DMS53 (cell line): Measurements from ENCODE around the gene LRRC45.
A peak's percentile ranks its signal among the peaks of the same experiment; 100 is the strongest.

Experiments used
- DNase-seq: peaks from one replicate; lab custom pipeline; 2025; lab: John Stamatoyannopoulos, UW

LRRC45 gene

DNA sequence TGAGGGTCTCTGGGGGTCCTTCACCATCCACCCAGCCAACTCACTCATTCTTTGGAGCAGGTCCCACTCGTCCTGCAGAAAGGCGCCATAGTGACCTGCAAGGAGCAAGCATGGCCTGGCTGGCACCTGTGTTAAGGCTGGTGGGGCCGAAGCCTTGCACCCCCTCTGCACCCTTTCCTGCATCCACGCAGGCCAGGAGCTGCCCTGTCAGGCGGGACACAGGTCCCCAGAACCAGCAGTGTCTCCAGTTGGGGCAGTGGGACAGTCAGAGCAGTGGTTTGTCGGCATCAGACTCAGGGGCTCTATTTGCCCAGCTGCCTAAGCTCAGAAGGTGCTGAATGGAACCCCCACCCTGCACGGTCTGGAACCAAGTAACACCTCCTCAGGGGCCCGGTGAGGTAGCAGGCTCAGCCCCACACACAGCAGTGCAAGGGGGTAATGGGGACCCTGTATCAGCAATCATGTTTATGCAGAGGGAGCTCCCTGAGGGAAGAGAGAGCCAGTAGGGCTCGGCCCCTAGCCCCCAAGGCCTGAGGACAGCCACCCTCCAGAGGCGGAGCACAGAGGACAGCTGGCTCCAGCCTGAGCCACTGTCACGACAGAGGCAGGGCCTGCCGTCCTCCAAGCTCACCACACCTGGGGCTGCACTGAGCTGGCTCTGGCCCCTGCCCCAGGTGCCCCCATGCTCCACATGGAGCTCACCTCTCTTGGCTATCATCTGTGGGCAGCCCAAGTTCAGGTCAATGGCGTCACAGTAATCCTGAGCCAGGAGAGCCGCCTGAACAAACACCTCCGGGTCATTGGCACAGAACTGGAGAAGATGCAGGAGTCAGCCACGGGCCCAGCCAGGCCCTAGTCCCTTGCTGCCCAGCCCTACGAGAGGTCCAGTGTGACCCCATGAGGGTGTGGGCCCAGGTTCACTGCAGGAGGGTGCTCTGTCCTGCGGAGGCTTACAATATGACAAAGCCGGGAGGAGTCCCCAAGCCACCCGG is 40.6 kb downstream of the LRRC45 start:
- DNase-seq = no peak

DNA sequence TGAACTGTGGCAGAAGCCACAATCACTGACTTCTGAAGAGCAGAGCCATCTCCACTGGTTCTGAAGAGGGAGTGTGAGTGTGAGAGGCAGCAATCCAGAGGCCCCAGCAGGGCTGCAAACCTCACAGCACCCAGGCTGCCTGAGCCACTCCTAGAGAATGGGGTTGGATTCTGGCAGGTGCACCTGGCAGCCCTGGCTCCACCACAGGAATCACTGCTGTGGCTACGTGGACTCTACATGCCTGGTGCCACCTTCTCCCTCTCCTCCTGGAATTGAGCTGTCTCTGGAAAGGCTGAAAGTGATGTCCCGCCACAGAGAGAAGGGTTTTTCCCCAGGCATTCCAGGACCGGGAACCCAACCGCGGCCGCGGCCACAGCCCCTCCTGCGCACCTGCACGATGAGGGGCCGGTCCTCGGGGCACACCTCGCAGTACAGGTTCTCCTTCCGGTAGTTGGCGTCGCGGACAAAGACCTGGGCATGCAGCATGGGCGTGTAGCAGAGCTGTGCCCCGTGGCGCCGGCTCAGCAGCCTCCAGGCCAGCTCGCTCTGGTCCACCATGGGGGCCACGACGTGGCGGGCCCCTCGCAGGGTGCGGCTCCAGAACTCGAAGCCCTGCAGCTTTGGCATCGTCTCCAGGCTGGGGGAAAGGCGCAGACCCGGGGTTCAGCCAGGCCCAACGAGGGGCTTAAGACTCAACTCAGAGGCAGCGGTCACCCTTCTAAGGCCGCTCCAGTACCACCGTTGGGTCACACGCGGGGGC is 41.5 kb downstream of the LRRC45 start:
- peak; percentile 88 for DNase-seq

- DNase-seq = peak; percentile 80
These were observed 42.1 kb downstream of the LRRC45 start for GRCh38 chr17:82065193-82065637.

DNA sequence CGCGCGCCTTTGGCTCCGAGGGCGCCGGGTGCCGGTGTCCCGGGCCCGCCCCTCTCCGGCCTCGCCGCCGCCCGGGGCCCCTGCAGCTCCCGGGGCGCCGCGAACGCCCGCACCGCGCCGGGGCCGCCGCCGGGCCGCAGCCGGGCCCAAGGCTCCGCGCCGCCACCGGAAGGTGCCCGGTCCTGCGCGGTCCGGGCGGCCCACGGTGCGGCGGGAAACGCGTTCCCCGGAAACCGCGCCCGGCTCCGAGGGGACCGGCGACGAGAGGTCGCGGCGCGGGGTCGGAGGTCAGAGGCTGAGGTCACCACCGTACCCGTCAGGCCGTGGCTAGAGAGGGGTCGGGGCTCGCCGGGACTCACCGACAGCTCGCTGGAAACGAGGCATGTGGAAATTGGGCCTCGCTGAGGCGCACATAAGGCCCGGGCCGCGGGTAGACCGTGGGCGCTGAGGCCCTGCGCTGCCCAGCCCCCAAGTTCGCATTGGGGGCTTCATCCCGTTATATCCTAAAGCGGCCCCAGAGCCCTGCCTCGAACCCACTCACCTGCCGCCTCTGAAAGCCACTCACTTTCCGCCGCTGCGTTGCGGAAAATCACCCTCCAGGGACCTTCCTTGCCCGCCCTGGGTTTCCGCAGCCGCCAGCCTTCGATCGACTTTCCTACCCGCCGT is 42.7 kb downstream of the LRRC45 start, which contains the start of gene DUS1L:
DUS1L (minus strand) TSS at position 167 of the 666 bp plus-strand sequence. CDS start 745 bp downstream, outside the sequence.
- DNase-seq = peak; percentile 84

DNA sequence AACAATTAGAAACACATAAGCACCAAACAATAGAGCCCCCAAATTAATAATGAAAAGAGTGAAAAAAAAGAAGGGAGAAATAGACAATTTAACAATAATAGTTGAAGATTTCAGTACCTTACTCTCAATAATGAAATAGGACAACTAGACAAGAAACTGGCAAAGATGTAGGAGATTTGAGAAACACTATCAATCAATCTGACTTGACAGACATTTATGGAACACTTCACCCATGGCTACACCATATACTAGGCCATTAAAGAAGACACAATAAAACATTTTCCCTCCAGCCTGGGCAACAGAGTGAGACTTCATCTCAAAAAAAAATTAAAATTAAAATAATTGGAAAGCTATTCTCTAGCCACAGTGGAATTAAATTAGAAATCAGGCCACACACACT is 47.5 kb downstream of the LRRC45 start:
- DNase-seq = no peak

DNA sequence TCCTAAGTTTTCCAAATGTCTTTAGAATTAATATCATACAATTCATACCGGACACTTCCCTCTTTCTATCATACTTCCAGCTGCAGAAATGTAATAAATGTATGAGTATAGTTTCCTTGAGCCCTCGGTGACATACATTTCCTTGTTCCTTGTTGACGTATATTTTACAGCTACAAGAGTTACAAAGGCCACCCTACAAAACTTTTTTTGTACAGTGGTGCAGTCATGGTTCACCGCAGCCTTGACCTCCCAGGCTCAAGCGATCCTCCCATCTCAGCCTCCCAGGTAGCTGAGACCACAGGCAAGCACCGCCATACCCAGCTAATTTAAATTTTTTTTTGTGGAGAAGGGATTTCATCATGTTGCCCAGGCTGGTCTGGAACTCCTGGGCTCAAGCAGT is 49.7 kb downstream of the LRRC45 start:
- no peak for DNase-seq

- DNase-seq = no peak
These were observed 50.3 kb downstream of the LRRC45 start for GRCh38 chr17:82073446-82073845.

DNA sequence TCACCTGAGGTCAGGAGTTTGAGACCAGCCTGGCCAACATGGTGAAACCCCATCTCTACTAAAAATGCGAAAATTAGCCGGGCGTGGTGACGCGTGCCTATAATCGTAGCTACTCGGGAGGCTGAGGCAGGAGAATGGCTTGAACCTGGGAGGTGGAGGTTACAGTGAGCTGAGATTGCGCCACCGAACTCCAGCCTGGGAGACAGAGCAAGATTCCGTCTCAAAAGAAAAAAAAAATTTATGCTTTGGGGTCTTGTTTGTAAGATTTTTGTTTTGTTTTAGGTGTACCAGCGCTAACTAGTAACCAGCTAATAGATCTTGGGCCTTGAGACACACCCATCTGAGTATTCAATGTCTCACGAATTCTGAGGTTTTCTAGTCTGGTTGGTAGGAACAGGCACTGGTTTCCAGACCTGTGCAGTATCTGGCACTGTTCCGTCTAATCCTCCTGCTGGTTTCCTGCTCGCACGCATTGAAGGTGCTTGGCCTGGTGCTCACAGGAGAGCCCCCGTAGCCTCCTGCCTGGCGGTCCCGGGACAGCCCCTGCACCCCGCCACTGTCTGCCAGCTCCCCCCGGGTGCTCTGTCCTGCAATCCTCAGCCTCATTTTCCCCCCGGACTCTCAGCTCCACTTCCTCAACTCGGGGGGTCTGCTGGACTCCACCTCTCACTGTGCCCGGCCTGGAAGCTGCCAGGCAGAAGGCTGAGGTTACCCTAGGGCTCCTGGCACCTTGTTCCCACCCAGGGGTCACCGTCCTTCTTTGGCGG is 53.1 kb downstream of the LRRC45 start:
- no peak for DNase-seq

DNA sequence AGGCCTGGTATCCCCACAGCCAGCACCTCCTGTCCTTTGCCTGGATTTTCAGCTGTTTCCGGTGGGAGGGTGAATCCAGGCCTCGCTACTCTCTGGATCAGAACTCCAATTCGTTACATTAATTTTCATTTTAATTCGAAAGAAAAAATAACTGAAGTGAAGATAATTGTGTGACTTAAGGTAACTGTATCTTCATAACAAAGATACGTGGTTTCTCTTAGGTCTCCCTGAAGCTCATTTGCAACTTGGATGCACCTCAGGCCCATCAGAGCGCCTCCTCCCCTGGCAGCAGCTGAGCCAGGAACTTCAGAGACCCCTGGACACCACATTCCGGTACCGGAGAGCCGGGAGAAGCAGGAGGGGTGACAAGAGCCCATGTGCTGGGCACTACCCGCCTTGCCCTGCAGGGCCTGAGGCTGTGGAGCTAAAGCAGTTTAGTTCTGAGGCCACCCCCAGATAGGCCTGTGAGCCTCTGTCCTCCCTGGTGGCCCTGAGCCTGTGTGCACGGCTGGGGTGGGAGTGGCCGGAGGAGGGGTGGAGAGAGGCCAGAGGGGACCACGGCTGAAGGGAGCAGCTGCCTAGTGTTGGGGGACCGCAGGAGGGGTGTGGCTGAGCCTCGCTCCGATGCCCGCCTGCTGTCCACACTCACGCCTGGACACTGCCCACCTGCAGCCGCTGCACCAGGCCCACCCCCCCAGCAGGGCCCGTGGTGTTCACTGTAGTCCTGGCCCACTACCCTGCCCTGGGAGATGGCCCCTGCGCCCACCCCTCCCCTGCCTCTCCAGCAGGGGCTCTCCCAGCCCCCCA is 53.9 kb downstream of the LRRC45 start:
- DNase-seq = no peak

GRCh38 chr17:82077617-82078358 is 54.7 kb downstream of the LRRC45 start:
- DNase-seq = no peak

DNA sequence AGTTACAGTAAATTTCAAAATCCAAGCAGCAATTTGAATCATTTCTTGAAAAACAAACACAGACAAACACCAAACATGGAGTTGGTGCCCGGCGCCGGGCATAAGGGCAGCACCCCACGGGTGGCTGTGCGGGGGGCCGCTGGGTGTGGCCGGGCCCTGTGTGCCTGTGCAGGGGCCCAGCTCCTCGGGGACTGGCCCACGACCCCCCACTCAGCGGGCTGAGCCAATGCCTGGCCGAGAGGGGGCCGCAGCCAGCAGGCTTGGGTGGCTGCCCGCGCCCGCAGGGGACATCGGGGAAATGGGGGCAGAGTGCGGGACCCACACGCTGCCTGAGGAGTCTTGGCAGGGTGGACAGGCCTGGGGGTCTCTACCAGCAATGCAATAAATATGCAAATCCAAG is 55.3 kb downstream of the LRRC45 start:
- DNase-seq = no peak

- peak; percentile 51 for DNase-seq
These were observed 56.0 kb downstream of the LRRC45 start for GRCh38 chr17:82079001-82079677.

DNA sequence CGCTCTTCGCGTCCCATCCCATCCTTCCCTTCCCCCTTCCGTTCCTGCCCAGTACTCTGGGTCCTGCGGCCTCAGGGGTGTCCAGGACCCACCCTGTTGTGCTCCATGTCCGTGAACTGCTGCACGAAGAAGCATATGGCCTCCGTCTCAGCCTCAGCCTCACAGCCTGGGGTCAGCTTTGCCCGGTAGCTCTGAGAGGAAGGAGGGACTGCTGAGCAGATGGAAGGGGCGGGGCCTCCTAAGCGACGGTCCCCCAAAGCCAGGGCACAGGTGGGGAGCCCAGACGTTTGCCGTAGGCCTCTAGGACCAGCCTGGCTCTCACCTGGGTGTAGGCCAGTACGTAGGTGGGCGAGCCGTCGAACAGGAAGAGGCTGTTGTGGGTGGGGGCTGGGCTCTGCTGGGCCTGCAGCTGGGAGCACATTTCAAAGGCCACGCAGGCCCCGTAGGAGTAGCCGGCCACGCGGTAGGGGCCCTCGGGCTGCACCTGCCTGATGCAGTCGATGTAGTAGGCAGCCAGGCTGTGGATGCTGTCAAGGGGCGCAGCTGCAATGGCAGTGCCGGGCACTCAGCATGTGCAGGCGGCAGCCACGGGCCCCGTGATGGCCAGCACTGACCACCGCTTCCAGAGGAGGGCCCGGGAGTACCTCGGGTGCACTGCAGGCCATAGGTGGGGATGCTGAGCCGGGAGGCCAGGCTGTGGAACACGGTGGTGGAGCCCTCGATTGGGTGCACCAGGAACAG is 57.1 kb downstream of the LRRC45 start:
- DNase-seq = no peak
